Measurements from ENCODE around the gene TMEM266.

The TMEM266 gene

GRCh38 chr15:76179023-76179422 lies 119.2 kb downstream of the TMEM266 start:
- POLR2A ChIA-PET = no interaction called here
- CTCF ChIA-PET = no interaction called here
- DNase-seq (ENCODE audit: extremely low spot score) = no peak
- TF ChIP-seq CTCF (IDR thresholded peaks at IDR 0.05; ENCODE audit: control extremely low read depth, extremely low read depth, low read depth, missing control alignments) = no peak

GRCh38 chr15:76180321-76180720 lies 120.5 kb downstream of the TMEM266 start:
- ChIA-PET POLR2A (no interaction called here), CTCF (interaction anchor here (1.6 kb wide), 1 partner anchor 10 kb away, joined by 3 read pairs; no protein-coding TSS in a partner anchor)
- TF ChIP-seq CTCF (IDR thresholded peaks at IDR 0.05; ENCODE audit: control extremely low read depth, extremely low read depth, low read depth, missing control alignments) = no peak
- DNase-seq (ENCODE audit: extremely low spot score) = no peak

- peak; percentile 73 for DNase-seq (ENCODE audit: extremely low spot score)
- no peak for TF ChIP-seq CTCF (IDR thresholded peaks at IDR 0.05; ENCODE audit: control extremely low read depth, extremely low read depth, low read depth, missing control alignments)
- ChIA-PET CTCF (interaction anchor here (1.0 to 1.8 kb wide), 4 partner anchors 8 to 42 kb away, joined by 3 to 7 read pairs (median 4); no protein-coding TSS in a partner anchor), POLR2A (no interaction called here)
These were observed 121.9 kb downstream of the TMEM266 start for GRCh38 chr15:76181705-76182107.

- ChIA-PET CTCF (interaction anchor here (1.2 to 4.0 kb wide), 8 partner anchors 10 to 181 kb away, joined by 3 to 20 read pairs (median 7); no protein-coding TSS in a partner anchor), POLR2A (no interaction called here)
- no peak for DNase-seq (ENCODE audit: extremely low spot score)
- no peak for TF ChIP-seq CTCF (IDR thresholded peaks at IDR 0.05; ENCODE audit: control extremely low read depth, extremely low read depth, low read depth, missing control alignments)
These were observed 124.3 kb downstream of the TMEM266 start for GRCh38 chr15:76183930-76184649.

GRCh38 chr15:76184650-76185035 lies 124.9 kb downstream of the TMEM266 start:
- TF ChIP-seq CTCF (IDR thresholded peaks at IDR 0.05; ENCODE audit: control extremely low read depth, extremely low read depth, low read depth, missing control alignments) = no peak
- no peak for DNase-seq (ENCODE audit: extremely low spot score)
- CTCF ChIA-PET = interaction anchor here (1.2 to 4.0 kb wide), 8 partner anchors 9 to 180 kb away, joined by 3 to 20 read pairs (median 7); no protein-coding TSS in a partner anchor

GRCh38 chr15:76185716-76186115 lies 125.9 kb downstream of the TMEM266 start:
- CTCF ChIA-PET = interaction anchor here (0.9 to 4.0 kb wide), 17 partner anchors 8 to 207 kb away, joined by 3 to 20 read pairs (median 5); partner anchors contain the start of gene ISL2
- peak; percentile 60 for DNase-seq (ENCODE audit: extremely low spot score)
- POLR2A ChIA-PET = no interaction called here
- TF ChIP-seq CTCF (IDR thresholded peaks at IDR 0.05; ENCODE audit: control extremely low read depth, extremely low read depth, low read depth, missing control alignments) = peak; percentile 41

More at GRCh38 chr15:76184650-76185035, 124.9 kb downstream of the TMEM266 start:
- POLR2A ChIA-PET = no interaction called here
